ENCODE data around the gene ZNF541.

- TF ChIP-seq GATA2 (IDR thresholded peaks at IDR 0.05; ENCODE audit: low read depth, low read length) (no peak), GATA3 (IDR thresholded peaks at IDR 0.05; ENCODE audit: low read depth, low read length) (no peak)
Measured at GRCh38 chr19:47529018-47529742, 43.8 kb downstream of the ZNF541 start.

All from SH-SY5Y (cell line).